Gastrocnemius medialis (tissue), 4 donors: Measurements from ENCODE around the gene SIK2. TPM values are rescaled to one million over a fixed set of nuclear protein-coding genes. Genes with fewer than 3 reads are reported as not detected.

Source experiments
- ATAC-seq, 2 donors: fragments of 150-250 bp; one replicate each; pipeline ENCODE4 v1.9.1; 2016
- DNase-seq, 2 donors: peaks; one replicate each; pipeline ENCODE4 v3.0.0-alpha.2; 2019
- H3K27ac ChIP-seq, 4 donors: fragments of 200-600 bp; sonication (generic); 1 replicate in 1 of 4; 2 replicates in 3 of 4; pipeline ENCODE4 v1.5.1; 2016 to 2018; ENCODE audit warnings: mild to moderate bottlenecking in 2 of 4, moderate library complexity in 1 of 4
- H3K27me3 ChIP-seq, 3 donors: fragments of 200-600 bp; sonication (generic) in 2 of 3; 1 replicate in 1 of 3; 2 replicates in 2 of 3; pipeline versions ENCODE4 v1.5.1 to v1.6.0; 2016 to 2019; ENCODE audit warnings: mild to moderate bottlenecking in 1 of 3, moderate library complexity in 1 of 3
- H3K36me3 ChIP-seq, 2 donors: fragments of 200-600 bp; sonication (generic) in 1 of 2; one replicate each; pipeline ENCODE4 v1.5.1; 2017 to 2018
- H3K4me1 ChIP-seq, 2 donors: fragments of 200-600 bp; sonication (generic) in 1 of 2; one replicate each; pipeline ENCODE4 v1.5.1; 2016 to 2017; ENCODE audit warnings: mild to moderate bottlenecking in 2 of 2
- H3K4me3 ChIP-seq, 4 donors: fragments of 200-600 bp; sonication (generic) in 3 of 4; 1 replicate in 1 of 4; 2 replicates in 3 of 4; pipeline ENCODE4 v1.5.1; 2016 to 2019; ENCODE audit warnings: mild to moderate bottlenecking in 2 of 4
- H3K9me3 ChIP-seq, 3 donors: fragments of 200-600 bp; sonication (generic) in 2 of 3; 1 replicate in 1 of 3; 2 replicates in 2 of 3; pipeline ENCODE4 v1.5.1; 2016 to 2019
- CTCF ChIP-seq, 5 experiments: fragments of 450-650 bp in 3 of 5; fragments of 200-600 bp in 2 of 5; sonication (generic) in 2 of 5; IDR thresholded peaks in 4 of 5; conservative IDR thresholded peaks in 1 of 5; 1 replicate in 4 of 5; 2 replicates in 1 of 5; pipeline ENCODE4 v1.5.1; 2016 to 2019; ENCODE audit warnings: antibody characterized with exemption in 5 of 5, mild to moderate bottlenecking in 3 of 5, moderate library complexity in 3 of 5
- POLR2A ChIP-seq, 2 donors: fragments of 450-650 bp; IDR thresholded peaks; one replicate each; pipeline ENCODE4 v1.6.1; 2017; ENCODE audit warnings: antibody characterized with exemption in 2 of 2, mild to moderate bottlenecking in 2 of 2, moderate library complexity in 2 of 2
- in situ Hi-C, 4 donors: fragments of 200-750 bp; cut with MboI; loops; one replicate each; pipeline versions ENCODE4 v1.15.0 to v1.8.0; 2017; ENCODE audit warnings: low sequenced_read_pairs in 4 of 4
- intact Hi-C: fragments of 100-400 bp; cut with DNase I; formaldehyde crosslinking; loops from one replicate; pipeline ENCODE4 v1.15.1; 2023; ENCODE audit warnings: low total_unique reads
- total RNA-seq, 4 donors: library from RNA; depleted of rRNA; stranded (reverse); fragments of >200 nt; gene quantifications; one replicate each; pipeline versions ENCODE4 v1.1.0 to v1.2.3, GENCODE V29; 2016

Gene SIK2
- total RNA-seq, 4 donors from 2014 or later = 16.5 to 98.7 (median 43.8) TPM

DNA sequence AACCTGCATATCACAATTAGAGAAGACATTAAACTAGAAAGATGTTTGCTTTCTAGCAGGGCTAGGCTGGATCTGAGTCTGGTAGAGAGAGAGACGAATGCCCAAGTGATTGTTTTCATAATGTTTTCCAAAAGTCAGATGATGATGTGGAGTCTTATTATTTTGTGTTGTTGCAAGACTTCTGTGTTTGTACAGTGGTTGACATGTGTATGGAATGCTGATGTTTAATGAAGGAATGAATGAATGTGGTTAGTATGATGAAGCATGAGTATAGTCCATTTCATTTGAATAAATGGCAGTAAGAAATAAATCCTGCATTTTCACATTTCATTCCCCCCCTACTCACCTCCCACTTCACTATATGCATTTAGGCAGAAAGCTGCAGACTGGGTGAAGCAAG lies 94.3 kb downstream of the SIK2 start:
- TF ChIP-seq CTCF (IDR thresholded peaks at IDR 0.05 in 4 of 5, conservative IDR thresholded peaks at IDR 0.05 in 1 of 5) (no peak), POLR2A (IDR thresholded peaks at IDR 0.05) (no peak)
- Histone ChIP-seq H3K4me3 (no peak overlapping the region), H3K9me3 (no peaks in the 10 kb centered on the region), H3K36me3 (no peaks in the 10 kb centered on the region), H3K27ac (peak overlapping the region in 3 of 4 donors; percentile 65 to 81 (median 71)), H3K27me3 (no peaks in the 10 kb centered on the region), H3K4me1 (peaks cover 33 to 60% of the 10 kb centered on the region in 2 donors)
- no peak for DNase-seq
- in situ Hi-C loops (no loop called here), intact Hi-C loops (loop anchor here (5.0 kb wide), 1 partner anchor 94 kb away; the partner anchor contains the start of gene SIK2)
- no peak for ATAC-seq

DNA sequence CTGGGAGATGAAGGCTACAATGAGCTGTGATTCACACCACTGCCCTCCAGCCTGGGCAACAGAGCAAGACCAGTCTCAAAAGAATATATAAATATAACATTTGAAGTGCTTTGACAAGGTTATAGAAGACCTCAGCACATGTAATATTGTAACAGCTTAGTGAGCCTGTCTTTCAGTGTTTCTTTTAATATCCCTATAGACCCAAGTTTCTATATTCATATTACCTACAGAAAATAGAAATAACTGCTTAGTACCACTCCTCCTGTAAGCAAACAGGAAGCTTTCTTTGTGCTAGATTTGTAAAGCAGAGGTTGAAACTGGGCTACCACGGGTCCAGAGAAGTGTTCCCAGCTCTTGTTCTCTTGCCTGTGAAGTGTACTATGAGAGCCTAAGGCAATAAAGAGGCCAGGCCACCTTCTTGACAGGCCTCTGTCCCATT lies 95.7 kb downstream of the SIK2 start:
- no peaks in the 10 kb centered on the region for H3K27me3 ChIP-seq
- in situ Hi-C loops = no loop called here
- H3K4me1 ChIP-seq = peaks cover 33 to 60% of the 10 kb centered on the region in 2 donors
- H3K36me3 ChIP-seq = peaks cover 0 to 10% of the 10 kb centered on the region in 2 donors
- intact Hi-C loops = loop anchor here (5.0 kb wide), 1 partner anchor 96 kb away; the partner anchor contains the start of gene SIK2
- TF ChIP-seq POLR2A (IDR thresholded peaks at IDR 0.05) = no peak
- no peak for TF ChIP-seq CTCF (IDR thresholded peaks at IDR 0.05 in 4 of 5, conservative IDR thresholded peaks at IDR 0.05 in 1 of 5)
- H3K4me3 ChIP-seq = no peak overlapping the region
- DNase-seq = no peak
- peak overlapping the region; percentile 13 to 71 (median 44) for H3K27ac ChIP-seq
- H3K9me3 ChIP-seq = no peaks in the 10 kb centered on the region
- no peak for ATAC-seq

DNA sequence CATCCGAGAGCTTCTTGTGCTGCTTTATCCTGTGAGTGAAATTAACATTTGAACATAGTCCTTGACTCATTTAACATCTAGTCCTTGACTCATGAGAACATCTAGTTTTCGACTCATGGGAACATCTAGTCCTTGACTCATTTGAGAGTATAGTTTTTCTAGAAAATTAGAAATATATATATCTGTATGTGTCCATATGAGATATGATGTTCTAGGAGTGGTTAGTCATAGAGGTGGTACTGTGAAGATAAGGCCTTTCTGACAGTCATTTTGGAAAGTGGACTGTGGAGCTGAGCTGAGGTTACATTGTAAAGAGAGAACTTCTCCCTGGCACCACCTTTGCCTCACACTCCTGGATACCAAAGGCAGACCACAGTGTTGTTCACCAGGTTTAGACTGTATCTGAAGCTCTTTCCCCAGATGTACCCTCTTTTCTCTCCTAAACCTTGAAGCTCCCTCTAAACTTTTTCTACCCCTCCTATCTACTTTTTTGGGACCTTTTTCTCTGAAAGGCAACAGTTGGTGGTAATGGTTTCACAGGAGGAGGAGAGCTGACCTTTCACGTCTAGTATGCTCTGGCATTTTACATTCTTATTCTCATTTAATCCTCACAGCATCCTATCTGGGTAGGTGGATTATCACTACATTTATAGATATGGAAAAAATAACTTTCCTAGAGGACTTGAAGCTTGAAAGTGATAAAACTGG lies 96.8 kb downstream of the SIK2 start:
- Histone ChIP-seq H3K4me1 (peaks cover 40 to 66% of the 10 kb centered on the region in 2 donors), H3K27ac (peak overlapping the region; percentile 13 to 71 (median 44)), H3K9me3 (no peaks in the 10 kb centered on the region), H3K36me3 (peaks cover 0 to 19% of the 10 kb centered on the region in 2 donors), H3K27me3 (no peaks in the 10 kb centered on the region), H3K4me3 (no peak overlapping the region)
- ATAC-seq (no peak), DNase-seq (no peak)
- no peak for TF ChIP-seq CTCF (IDR thresholded peaks at IDR 0.05 in 4 of 5, conservative IDR thresholded peaks at IDR 0.05 in 1 of 5)
- TF ChIP-seq POLR2A (IDR thresholded peaks at IDR 0.05) = no peak
- intact Hi-C loops (loop anchor here (5.0 kb wide), 1 partner anchor 97 kb away; the partner anchor contains the start of gene SIK2), in situ Hi-C loops (no loop called here)

DNA sequence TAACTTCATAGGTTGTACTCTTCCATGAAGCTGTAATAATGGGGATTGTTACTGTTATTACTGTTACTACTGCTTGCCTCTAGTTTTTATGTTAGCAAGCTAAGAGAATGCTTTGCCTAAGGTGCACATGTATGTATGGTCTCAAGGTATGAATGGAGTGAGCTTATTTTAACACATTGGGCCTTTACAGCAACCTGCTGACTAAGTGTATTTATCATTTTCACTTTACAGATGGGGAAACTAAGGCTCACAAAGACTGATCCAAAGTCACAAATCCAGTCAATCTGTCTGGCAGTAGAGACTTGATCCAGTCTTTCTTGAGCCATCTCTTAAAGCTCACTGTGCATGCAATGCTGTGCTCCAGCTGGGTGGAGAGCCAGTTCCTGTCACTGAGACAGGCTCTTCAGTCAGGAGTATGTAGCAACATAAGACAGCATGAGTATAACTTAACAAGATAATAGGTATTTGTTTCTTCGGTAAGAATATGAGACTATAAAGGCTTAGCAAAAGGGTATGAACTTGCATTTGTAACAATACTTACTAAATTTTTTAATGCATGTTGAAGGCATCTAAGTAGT lies 97.4 kb downstream of the SIK2 start:
- Histone ChIP-seq H3K4me1 (peaks cover 38 to 64% of the 10 kb centered on the region in 2 donors), H3K4me3 (no peak overlapping the region), H3K9me3 (no peaks in the 10 kb centered on the region), H3K36me3 (peaks cover 0 to 23% of the 10 kb centered on the region in 2 donors), H3K27ac (peak overlapping the region; percentile 13 to 71 (median 44)), H3K27me3 (no peaks in the 10 kb centered on the region)
- in situ Hi-C loops (no loop called here), intact Hi-C loops (loop anchor here (5.0 kb wide), 1 partner anchor 97 kb away; the partner anchor contains the start of gene SIK2)
- TF ChIP-seq POLR2A (IDR thresholded peaks at IDR 0.05) = peak in 1 of 2 donors; percentile 22
- no peak for TF ChIP-seq CTCF (IDR thresholded peaks at IDR 0.05 in 4 of 5, conservative IDR thresholded peaks at IDR 0.05 in 1 of 5)
- ATAC-seq (peak in 1 of 2 donors; percentile 65), DNase-seq (no peak)
